ENCODE data around the gene STXBP4. TPM values are rescaled to one million over a fixed set of nuclear protein-coding genes. Genes with fewer than 3 reads are reported as not detected.

The STXBP4 gene
- total and polyA plus RNA-seq, 2 experiments from 2014 or later: 25.0 to 52.1 TPM

GRCh38 chr17:54972406-54973138 lies 4.0 kb downstream of the STXBP4 start (continued):
- no peak for TF ChIP-seq ZNF331 (CRISPR knock-in tag; IDR thresholded peaks at IDR 0.05; ENCODE audit: low read depth)
- TF ChIP-seq CREB1 (CRISPR knock-in tag; IDR thresholded peaks at IDR 0.05; ENCODE audit: low read depth): no peak

- Mint-ChIP-seq H3K4me1 (no peaks in the 10 kb centered on the region; the same call in 2 of the 3 replicates), H3K36me3 (ENCODE audit: low read depth) (peaks cover 22% of the 10 kb centered on the region), H3K27ac (no peak overlapping the region), H3K27me3 (ENCODE audit: insufficient read depth, low read depth, poor library complexity) (peaks cover 3% of the 10 kb centered on the region), H3K9me3 (peaks cover 11% of the 10 kb centered on the region), H3K4me3 (no peak overlapping the region)
- Histone ChIP-seq H3K4me3 (no peak overlapping the region), H4K20me1 (replicated peaks; ENCODE audit: insufficient read depth) (no peaks in the 10 kb centered on the region), H3K27ac (ENCODE audit: low read depth) (no peak overlapping the region), H3K4me2 (no peak overlapping the region), H3K79me2 (replicated peaks; ENCODE audit: insufficient read depth) (peaks cover 97% of the 10 kb centered on the region), H3K4me1 (ENCODE audit: insufficient read depth) (peaks cover under 1% of the 10 kb centered on the region; the same call in 1 of the 2 replicates), H3K27me3 (ENCODE audit: insufficient read depth) (no peaks in the 10 kb centered on the region), H2AFZ (no peak overlapping the region), H3K9me2 (ENCODE audit: insufficient read depth) (no peaks in the 10 kb centered on the region), H3F3A (replicated peaks; ENCODE audit: low read depth) (no peaks in the 10 kb centered on the region), H3K36me3 (ENCODE audit: insufficient read depth) (no peaks in the 10 kb centered on the region)
- ATAC-seq (no peak), DNase-seq (ENCODE audit: low spot score) (no peak)
- TF ChIP-seq CTCF (conservative IDR thresholded peaks at IDR 0.05; ENCODE audit: low read depth in 2 of 2): no peak
- no peak for TF ChIP-seq ZNF114 (CRISPR knock-in tag; IDR thresholded peaks at IDR 0.05)
- TF ChIP-seq EZH2phosphoT487 (IDR thresholded peaks at IDR 0.05; ENCODE audit: unreplicated experiment): no peak
- TF ChIP-seq, protein P1, sequence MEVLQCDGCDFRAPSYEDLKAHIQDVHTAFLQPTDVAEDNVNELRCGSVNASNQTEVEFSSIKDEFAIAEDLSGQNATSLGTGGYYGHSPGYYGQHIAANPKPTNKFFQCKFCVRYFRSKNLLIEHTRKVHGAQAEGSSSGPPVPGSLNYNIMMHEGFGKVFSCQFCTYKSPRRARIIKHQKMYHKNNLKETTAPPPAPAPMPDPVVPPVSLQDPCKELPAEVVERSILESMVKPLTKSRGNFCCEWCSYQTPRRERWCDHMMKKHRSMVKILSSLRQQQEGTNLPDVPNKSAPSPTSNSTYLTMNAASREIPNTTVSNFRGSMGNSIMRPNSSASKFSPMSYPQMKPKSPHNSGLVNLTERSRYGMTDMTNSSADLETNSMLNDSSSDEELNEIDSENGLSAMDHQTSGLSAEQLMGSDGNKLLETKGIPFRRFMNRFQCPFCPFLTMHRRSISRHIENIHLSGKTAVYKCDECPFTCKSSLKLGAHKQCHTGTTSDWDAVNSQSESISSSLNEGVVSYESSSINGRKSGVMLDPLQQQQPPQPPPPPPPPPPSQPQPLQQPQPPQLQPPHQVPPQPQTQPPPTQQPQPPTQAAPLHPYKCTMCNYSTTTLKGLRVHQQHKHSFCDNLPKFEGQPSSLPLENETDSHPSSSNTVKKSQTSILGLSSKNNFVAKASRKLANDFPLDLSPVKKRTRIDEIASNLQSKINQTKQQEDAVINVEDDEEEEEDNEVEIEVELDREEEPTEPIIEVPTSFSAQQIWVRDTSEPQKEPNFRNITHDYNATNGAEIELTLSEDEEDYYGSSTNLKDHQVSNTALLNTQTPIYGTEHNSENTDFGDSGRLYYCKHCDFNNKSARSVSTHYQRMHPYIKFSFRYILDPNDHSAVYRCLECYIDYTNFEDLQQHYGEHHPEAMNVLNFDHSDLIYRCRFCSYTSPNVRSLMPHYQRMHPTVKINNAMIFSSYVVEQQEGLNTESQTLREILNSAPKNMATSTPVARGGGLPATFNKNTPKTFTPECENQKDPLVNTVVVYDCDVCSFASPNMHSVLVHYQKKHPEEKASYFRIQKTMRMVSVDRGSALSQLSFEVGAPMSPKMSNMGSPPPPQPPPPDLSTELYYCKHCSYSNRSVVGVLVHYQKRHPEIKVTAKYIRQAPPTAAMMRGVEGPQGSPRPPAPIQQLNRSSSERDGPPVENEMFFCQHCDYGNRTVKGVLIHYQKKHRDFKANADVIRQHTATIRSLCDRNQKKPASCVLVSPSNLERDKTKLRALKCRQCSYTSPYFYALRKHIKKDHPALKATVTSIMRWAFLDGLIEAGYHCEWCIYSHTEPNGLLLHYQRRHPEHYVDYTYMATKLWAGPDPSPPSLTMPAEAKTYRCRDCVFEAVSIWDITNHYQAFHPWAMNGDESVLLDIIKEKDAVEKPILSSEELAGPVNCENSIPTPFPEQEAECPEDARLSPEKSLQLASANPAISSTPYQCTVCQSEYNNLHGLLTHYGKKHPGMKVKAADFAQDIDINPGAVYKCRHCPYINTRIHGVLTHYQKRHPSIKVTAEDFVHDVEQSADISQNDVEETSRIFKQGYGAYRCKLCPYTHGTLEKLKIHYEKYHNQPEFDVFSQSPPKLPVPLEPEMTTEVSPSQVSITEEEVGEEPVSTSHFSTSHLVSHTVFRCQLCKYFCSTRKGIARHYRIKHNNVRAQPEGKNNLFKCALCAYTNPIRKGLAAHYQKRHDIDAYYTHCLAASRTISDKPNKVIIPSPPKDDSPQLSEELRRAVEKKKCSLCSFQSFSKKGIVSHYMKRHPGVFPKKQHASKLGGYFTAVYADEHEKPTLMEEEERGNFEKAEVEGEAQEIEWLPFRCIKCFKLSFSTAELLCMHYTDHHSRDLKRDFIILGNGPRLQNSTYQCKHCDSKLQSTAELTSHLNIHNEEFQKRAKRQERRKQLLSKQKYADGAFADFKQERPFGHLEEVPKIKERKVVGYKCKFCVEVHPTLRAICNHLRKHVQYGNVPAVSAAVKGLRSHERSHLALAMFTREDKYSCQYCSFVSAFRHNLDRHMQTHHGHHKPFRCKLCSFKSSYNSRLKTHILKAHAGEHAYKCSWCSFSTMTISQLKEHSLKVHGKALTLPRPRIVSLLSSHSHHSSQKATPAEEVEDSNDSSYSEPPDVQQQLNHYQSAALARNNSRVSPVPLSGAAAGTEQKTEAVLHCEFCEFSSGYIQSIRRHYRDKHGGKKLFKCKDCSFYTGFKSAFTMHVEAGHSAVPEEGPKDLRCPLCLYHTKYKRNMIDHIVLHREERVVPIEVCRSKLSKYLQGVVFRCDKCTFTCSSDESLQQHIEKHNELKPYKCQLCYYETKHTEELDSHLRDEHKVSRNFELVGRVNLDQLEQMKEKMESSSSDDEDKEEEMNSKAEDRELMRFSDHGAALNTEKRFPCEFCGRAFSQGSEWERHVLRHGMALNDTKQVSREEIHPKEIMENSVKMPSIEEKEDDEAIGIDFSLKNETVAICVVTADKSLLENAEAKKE (CRISPR knock-in tag; IDR thresholded peaks at IDR 0.05): no peak
- no peak for TF ChIP-seq NANOG (IDR thresholded peaks at IDR 0.05; ENCODE audit: borderline replicate concordance)
These were observed 6.2 kb downstream of the STXBP4 start for GRCh38 chr17:54974759-54975158.
